Measurements from ENCODE around the gene MOB3A.

Gene MOB3A

DNA sequence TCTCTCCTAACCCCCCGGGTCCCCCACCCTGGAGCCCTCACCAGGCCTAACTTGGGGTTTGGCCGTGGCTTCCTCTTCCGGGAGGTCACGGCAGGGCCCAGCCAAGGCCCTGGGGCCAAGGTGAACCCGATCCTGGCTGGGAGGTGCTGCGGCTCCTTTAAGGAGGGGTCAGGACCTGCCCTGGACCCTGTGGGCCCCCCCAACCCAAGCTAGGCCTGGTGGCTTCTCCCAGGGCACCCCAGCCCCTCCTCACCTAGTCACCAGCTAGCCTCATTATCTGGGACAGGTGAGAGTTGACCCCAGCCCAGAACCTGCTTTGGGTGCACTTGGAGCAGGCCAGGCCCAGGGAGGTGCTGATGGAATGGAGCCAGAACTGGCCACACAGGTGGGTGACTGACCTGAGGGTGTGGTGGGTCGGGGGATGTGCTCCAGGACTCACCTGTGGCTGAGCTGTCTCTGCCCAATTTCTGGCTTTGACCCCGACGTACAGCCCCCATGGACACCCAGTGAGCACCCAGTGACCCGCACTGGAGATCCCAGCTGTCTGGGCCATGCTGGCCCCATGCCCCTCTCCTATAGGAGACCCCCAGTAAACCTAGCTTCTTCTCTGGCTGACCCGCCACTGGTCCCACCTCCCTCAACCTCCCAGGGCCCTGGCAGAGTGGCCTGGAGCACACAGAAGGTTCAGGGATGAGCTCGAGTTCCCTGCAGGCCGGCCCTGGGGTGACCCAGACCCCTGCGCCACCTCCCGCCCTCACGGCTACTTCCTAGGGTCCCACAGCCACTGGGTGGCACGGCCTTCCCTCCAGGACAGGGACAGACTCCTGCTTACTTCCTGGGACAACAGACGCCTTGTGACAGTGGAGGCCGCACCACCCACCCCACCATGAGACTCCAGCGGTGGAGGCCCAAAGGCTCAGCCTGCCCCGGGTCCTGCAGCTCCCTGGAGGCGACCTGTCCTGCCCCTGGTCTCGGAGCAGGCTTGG lies 38.3 kb downstream of the MOB3A start:
- TF ChIP-seq, protein P1, sequence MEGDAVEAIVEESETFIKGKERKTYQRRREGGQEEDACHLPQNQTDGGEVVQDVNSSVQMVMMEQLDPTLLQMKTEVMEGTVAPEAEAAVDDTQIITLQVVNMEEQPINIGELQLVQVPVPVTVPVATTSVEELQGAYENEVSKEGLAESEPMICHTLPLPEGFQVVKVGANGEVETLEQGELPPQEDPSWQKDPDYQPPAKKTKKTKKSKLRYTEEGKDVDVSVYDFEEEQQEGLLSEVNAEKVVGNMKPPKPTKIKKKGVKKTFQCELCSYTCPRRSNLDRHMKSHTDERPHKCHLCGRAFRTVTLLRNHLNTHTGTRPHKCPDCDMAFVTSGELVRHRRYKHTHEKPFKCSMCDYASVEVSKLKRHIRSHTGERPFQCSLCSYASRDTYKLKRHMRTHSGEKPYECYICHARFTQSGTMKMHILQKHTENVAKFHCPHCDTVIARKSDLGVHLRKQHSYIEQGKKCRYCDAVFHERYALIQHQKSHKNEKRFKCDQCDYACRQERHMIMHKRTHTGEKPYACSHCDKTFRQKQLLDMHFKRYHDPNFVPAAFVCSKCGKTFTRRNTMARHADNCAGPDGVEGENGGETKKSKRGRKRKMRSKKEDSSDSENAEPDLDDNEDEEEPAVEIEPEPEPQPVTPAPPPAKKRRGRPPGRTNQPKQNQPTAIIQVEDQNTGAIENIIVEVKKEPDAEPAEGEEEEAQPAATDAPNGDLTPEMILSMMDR (IDR thresholded peaks at IDR 0.05; ENCODE audit: control insufficient read depth, insufficient read depth, low read depth, low read length, missing control alignments) = no peak
- H3K4me3 ChIP-seq (ENCODE audit: control insufficient read depth, low read depth, low read length) = no peak overlapping the region
- no peak for DNase-seq (ENCODE audit: low read depth)

DNA sequence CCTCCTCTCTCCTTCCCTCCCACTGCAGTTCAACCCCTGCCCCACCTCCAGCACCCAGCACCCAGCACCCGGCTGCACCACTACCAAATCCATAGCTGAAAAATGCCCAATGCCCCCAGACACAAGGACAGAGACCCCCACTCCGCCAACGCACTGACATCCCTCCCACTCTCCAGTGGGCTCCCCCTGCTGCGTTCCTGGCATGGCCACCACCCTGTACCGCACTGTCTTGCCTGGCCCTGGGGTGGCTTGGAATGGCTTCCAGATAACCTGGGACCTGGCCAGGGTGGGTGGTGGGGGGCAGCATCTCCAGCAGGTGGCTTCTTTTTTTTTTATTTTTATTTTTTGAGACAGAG lies 39.3 kb downstream of the MOB3A start:
- TF ChIP-seq, protein P1 (IDR thresholded peaks at IDR 0.05; ENCODE audit: control insufficient read depth, insufficient read depth, low read depth, low read length, missing control alignments) = no peak
- no peak for DNase-seq (ENCODE audit: low read depth)
- no peak overlapping the region for H3K4me3 ChIP-seq (ENCODE audit: control insufficient read depth, low read depth, low read length)

- TF ChIP-seq, protein P1 (IDR thresholded peaks at IDR 0.05; ENCODE audit: control insufficient read depth, insufficient read depth, low read depth, low read length, missing control alignments) = no peak
- peak overlapping the region; percentile 44 for H3K4me3 ChIP-seq (ENCODE audit: control insufficient read depth, low read depth, low read length)
- DNase-seq (ENCODE audit: low read depth) = peak; percentile 49
These were observed 39.9 kb downstream of the MOB3A start for GRCh38 chr19:2055931-2056836.

DNA sequence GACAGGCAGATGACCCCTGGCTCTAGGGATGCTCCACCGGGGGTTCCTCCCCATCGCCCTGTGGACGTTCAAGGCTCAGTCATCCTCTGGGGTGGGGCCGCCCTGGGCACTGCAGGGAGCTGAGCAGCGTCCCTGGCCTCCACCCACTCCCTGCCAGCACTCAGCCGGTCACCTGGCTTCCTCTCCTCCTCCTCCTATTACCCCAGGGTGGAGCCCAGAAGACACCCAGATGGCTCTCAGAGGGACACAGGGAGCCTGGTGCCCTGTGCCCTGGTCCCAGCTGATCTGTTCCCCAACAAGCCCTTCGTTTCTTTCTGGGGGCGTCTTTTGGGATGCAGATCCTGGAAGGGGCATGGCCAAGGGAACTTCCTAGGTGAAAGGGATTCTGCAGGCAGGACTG lies 41.4 kb downstream of the MOB3A start:
- TF ChIP-seq, protein P1 (IDR thresholded peaks at IDR 0.05; ENCODE audit: control insufficient read depth, insufficient read depth, low read depth, low read length, missing control alignments) = no peak
- H3K4me3 ChIP-seq (ENCODE audit: control insufficient read depth, low read depth, low read length) = no peak overlapping the region
- DNase-seq (ENCODE audit: low read depth) = no peak

DNA sequence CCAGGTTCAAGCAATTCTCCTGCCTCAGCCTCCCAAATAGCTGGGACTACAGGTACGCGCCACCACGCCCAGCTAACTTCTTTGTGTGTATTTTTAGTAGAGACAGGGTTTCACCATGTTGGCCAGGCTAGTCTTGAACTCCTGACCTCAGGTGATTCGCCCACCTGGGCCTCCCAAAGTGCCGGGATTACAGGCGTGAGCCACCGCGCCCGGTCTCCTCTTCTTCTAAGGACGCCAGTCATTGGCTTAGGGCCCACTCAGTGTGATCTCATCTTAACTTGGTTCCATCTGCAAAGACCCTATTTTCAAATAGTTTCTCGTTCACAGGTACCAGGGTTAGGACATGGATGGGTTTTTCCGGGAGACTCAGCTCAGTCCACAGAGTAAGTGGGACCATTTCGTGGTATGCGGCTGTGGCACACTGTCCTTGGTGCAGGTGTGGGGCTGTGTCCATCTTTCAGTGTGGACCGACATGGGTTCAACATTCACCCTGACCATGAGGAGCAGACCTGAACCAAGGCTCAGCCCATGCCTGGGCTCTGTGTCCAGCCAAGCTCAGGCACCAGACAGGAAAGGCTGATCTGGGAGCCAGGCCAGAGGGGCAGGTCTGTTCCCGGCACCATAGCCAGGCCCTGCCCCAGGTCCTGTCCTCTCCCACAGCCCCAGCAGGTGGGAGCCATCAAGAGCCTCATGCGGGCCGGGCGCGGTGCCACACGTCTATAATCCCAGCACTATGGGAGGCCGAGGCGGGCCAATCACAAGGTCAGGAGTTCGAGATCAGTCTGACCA lies 42.3 kb downstream of the MOB3A start:
- TF ChIP-seq, protein P1 (IDR thresholded peaks at IDR 0.05; ENCODE audit: control insufficient read depth, insufficient read depth, low read depth, low read length, missing control alignments) = no peak
- H3K4me3 ChIP-seq (ENCODE audit: control insufficient read depth, low read depth, low read length) = no peak overlapping the region
- no peak for DNase-seq (ENCODE audit: low read depth)

Data from AG09309 (cell line).